ENCODE results near the gene USH1G.

USH1G gene

GRCh38 chr17:74964988-74965622, 42.0 kb upstream of the USH1G start:
- no peak overlapping the region for H3K9ac ChIP-seq (ENCODE audit: low read depth, low read length, poor library complexity)
- no peak for DNase-seq (ENCODE audit: low spot score)
- no peak overlapping the region for H2BK5ac ChIP-seq (ENCODE audit: low read length)
- no peak overlapping the region for H3K27ac ChIP-seq (replicated peaks; ENCODE audit: low read length)
- no peak overlapping the region for H3K23ac ChIP-seq (ENCODE audit: low read depth, low read length, poor library complexity)
- no peak overlapping the region for H3K4me3 ChIP-seq (ENCODE audit: low read length in 2 of 2)
- no peaks in the 10 kb centered on the region for H3K79me1 ChIP-seq (ENCODE audit: low read depth, low read length)
- no peak overlapping the region for H2BK12ac ChIP-seq (ENCODE audit: low read length)
- H2BK15ac ChIP-seq (ENCODE audit: low read length): no peak overlapping the region
- H3K9me3 ChIP-seq (replicated peaks in 1 of 2; ENCODE audit: control insufficient read depth in 2 of 2, insufficient read depth in 1 of 2, low read depth in 1 of 2, low read length in 2 of 2): no peaks in the 10 kb centered on the region
- no peak overlapping the region for H2AK5ac ChIP-seq (ENCODE audit: low read depth, low read length)
- H2BK120ac ChIP-seq (ENCODE audit: low read depth, low read length): no peak overlapping the region
- no peak overlapping the region for H3K18ac ChIP-seq (ENCODE audit: low read length)
- no peak overlapping the region for H3K14ac ChIP-seq (ENCODE audit: low read length)
- H3K36me3 ChIP-seq (replicated peaks in 1 of 2; ENCODE audit: control insufficient read depth in 2 of 2, insufficient read depth in 2 of 2, low read length in 2 of 2): no peaks in the 10 kb centered on the region
- H2AFZ ChIP-seq (ENCODE audit: low read length): no peak overlapping the region
- H4K8ac ChIP-seq (ENCODE audit: low read depth, low read length): no peak overlapping the region
- no peaks in the 10 kb centered on the region for H3K4me1 ChIP-seq (ENCODE audit: control insufficient read depth in 2 of 2, insufficient read depth in 1 of 2, low read depth in 1 of 2, low read length in 2 of 2)
- H3K4me2 ChIP-seq (ENCODE audit: insufficient read depth, low read length, poor library complexity, severe bottlenecking): no peak overlapping the region
- H3K4ac ChIP-seq (ENCODE audit: low read length): no peak overlapping the region
- H3K27me3 ChIP-seq (ENCODE audit: control insufficient read depth in 3 of 3, insufficient read depth in 3 of 3, low read depth in 1 of 3, low read length in 3 of 3): peaks cover 0 to 37% (median 0%) of the 10 kb centered on the region in 3 experiments
- no peak overlapping the region for H4K91ac ChIP-seq (ENCODE audit: low read depth, low read length, poor library complexity)
- no CpG with 5 or more reads among the region's 14 CpGs for WGBS, 2 donors (ENCODE audit: extremely low coverage in 2 of 2, insufficient read length in 2 of 2, insufficient replicate concordance in 1 of 2)

- H2AK5ac ChIP-seq (ENCODE audit: low read depth, low read length): peak overlapping the region; percentile 56
- H2BK120ac ChIP-seq (ENCODE audit: low read depth, low read length): no peak overlapping the region
- H3K14ac ChIP-seq (ENCODE audit: low read length): no peak overlapping the region
- H4K8ac ChIP-seq (ENCODE audit: low read depth, low read length): peak overlapping the region; percentile 72
- H3K27me3 ChIP-seq (ENCODE audit: control insufficient read depth in 3 of 3, insufficient read depth in 3 of 3, low read depth in 1 of 3, low read length in 3 of 3): peaks cover 0 to 41% (median 7%) of the 10 kb centered on the region in 3 experiments
- no peak overlapping the region for H3K4me3 ChIP-seq (ENCODE audit: low read length in 2 of 2)
- no CpG with 5 or more reads among the region's 12 CpGs for WGBS, 2 donors (ENCODE audit: extremely low coverage in 2 of 2, insufficient read length in 2 of 2, insufficient replicate concordance in 1 of 2)
- no peaks in the 10 kb centered on the region for H3K4me1 ChIP-seq (ENCODE audit: control insufficient read depth in 2 of 2, insufficient read depth in 1 of 2, low read depth in 1 of 2, low read length in 2 of 2)
- H4K91ac ChIP-seq (ENCODE audit: low read depth, low read length, poor library complexity): no peak overlapping the region
- no peaks in the 10 kb centered on the region for H3K36me3 ChIP-seq (replicated peaks in 1 of 2; ENCODE audit: control insufficient read depth in 2 of 2, insufficient read depth in 2 of 2, low read length in 2 of 2)
- H3K23ac ChIP-seq (ENCODE audit: low read depth, low read length, poor library complexity): peak overlapping the region; percentile 65
- no peaks in the 10 kb centered on the region for H3K79me1 ChIP-seq (ENCODE audit: low read depth, low read length)
- no peak overlapping the region for H3K9ac ChIP-seq (ENCODE audit: low read depth, low read length, poor library complexity)
- no peak overlapping the region for H2AFZ ChIP-seq (ENCODE audit: low read length)
- H3K18ac ChIP-seq (ENCODE audit: low read length): peak overlapping the region; percentile 28
- peak overlapping the region; percentile 66 for H3K4ac ChIP-seq (ENCODE audit: low read length)
- H2BK12ac ChIP-seq (ENCODE audit: low read length): no peak overlapping the region
- DNase-seq (ENCODE audit: low spot score): no peak
- peaks cover 0 to 1% of the 10 kb centered on the region in 2 donors for H3K9me3 ChIP-seq (replicated peaks in 1 of 2; ENCODE audit: control insufficient read depth in 2 of 2, insufficient read depth in 1 of 2, low read depth in 1 of 2, low read length in 2 of 2)
- H3K27ac ChIP-seq (replicated peaks; ENCODE audit: low read length): no peak overlapping the region
- peak overlapping the region; percentile 67 for H2BK15ac ChIP-seq (ENCODE audit: low read length)
- no peak overlapping the region for H3K4me2 ChIP-seq (ENCODE audit: insufficient read depth, low read length, poor library complexity, severe bottlenecking)
- H2BK5ac ChIP-seq (ENCODE audit: low read length): no peak overlapping the region
Observed at GRCh38 chr17:74964246-74964761, 41.2 kb upstream of the USH1G start.

DNA sequence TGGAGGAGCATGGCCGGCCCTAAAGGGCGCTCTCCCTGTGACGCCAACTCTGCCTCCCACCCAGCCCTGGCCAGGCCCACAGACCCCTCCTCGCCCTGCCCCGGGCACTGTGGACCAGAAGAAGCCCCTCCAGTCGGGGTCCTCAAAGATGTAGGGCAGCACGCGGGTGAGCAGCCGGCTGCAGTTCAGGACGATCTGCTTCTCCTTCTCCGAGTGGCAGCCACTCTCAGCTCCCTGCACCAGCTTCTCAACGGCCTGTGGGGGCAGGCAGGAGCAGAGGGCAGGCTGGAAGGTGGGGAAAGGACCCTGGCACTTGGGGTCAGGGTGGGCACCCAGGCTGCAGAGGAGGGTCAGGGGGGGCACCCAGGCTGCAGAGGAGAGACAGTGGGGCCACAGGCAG, 40.6 kb upstream of the USH1G start:
- Histone ChIP-seq H4K91ac (ENCODE audit: low read depth, low read length, poor library complexity) (no peak overlapping the region), H3K23ac (ENCODE audit: low read depth, low read length, poor library complexity) (no peak overlapping the region), H3K4me2 (ENCODE audit: insufficient read depth, low read length, poor library complexity, severe bottlenecking) (no peak overlapping the region), H3K79me1 (ENCODE audit: low read depth, low read length) (no peaks in the 10 kb centered on the region), H2BK120ac (ENCODE audit: low read depth, low read length) (no peak overlapping the region), H2AK5ac (ENCODE audit: low read depth, low read length) (peak overlapping the region; percentile 53), H2BK5ac (ENCODE audit: low read length) (no peak overlapping the region), H3K4me3 (ENCODE audit: low read length in 2 of 2) (no peak overlapping the region), H2BK12ac (ENCODE audit: low read length) (no peak overlapping the region), H2AFZ (ENCODE audit: low read length) (peak overlapping the region; percentile 45), H3K36me3 (replicated peaks in 1 of 2; ENCODE audit: control insufficient read depth in 2 of 2, insufficient read depth in 2 of 2, low read length in 2 of 2) (no peaks in the 10 kb centered on the region), H3K14ac (ENCODE audit: low read length) (no peak overlapping the region), H3K27me3 (ENCODE audit: control insufficient read depth in 3 of 3, insufficient read depth in 3 of 3, low read depth in 1 of 3, low read length in 3 of 3) (peaks cover 0 to 40% (median 9%) of the 10 kb centered on the region in 3 experiments), H3K9me3 (replicated peaks in 1 of 2; ENCODE audit: control insufficient read depth in 2 of 2, insufficient read depth in 1 of 2, low read depth in 1 of 2, low read length in 2 of 2) (peaks cover 0 to 1% of the 10 kb centered on the region in 2 donors), H3K4me1 (ENCODE audit: control insufficient read depth in 2 of 2, insufficient read depth in 1 of 2, low read depth in 1 of 2, low read length in 2 of 2) (no peaks in the 10 kb centered on the region), H3K4ac (ENCODE audit: low read length) (no peak overlapping the region), H2BK15ac (ENCODE audit: low read length) (peak overlapping the region; percentile 67), H4K8ac (ENCODE audit: low read depth, low read length) (peak overlapping the region; percentile 17), H3K9ac (ENCODE audit: low read depth, low read length, poor library complexity) (no peak overlapping the region), H3K18ac (ENCODE audit: low read length) (peak overlapping the region; percentile 57), H3K27ac (replicated peaks; ENCODE audit: low read length) (no peak overlapping the region)
- no CpG with 5 or more reads among the region's 12 CpGs for WGBS, 2 donors (ENCODE audit: extremely low coverage in 2 of 2, insufficient read length in 2 of 2, insufficient replicate concordance in 1 of 2)
- no peak for DNase-seq (ENCODE audit: low spot score)

GRCh38 chr17:74962622-74963394, 39.8 kb upstream of the USH1G start:
- no peak overlapping the region for H4K91ac ChIP-seq (ENCODE audit: low read depth, low read length, poor library complexity)
- no peak overlapping the region for H3K4ac ChIP-seq (ENCODE audit: low read length)
- no peaks in the 10 kb centered on the region for H3K36me3 ChIP-seq (replicated peaks in 1 of 2; ENCODE audit: control insufficient read depth in 2 of 2, insufficient read depth in 2 of 2, low read length in 2 of 2)
- H3K18ac ChIP-seq (ENCODE audit: low read length): no peak overlapping the region
- peaks cover 0 to 1% of the 10 kb centered on the region in 2 donors for H3K9me3 ChIP-seq (replicated peaks in 1 of 2; ENCODE audit: control insufficient read depth in 2 of 2, insufficient read depth in 1 of 2, low read depth in 1 of 2, low read length in 2 of 2)
- peak overlapping the region; percentile 60 for H3K9ac ChIP-seq (ENCODE audit: low read depth, low read length, poor library complexity)
- H3K27me3 ChIP-seq (ENCODE audit: control insufficient read depth in 3 of 3, insufficient read depth in 3 of 3, low read depth in 1 of 3, low read length in 3 of 3): peaks cover 0 to 37% (median 11%) of the 10 kb centered on the region in 3 experiments
- peak overlapping the region; percentile 16 for H2BK5ac ChIP-seq (ENCODE audit: low read length)
- no peak overlapping the region for H2BK15ac ChIP-seq (ENCODE audit: low read length)
- H4K8ac ChIP-seq (ENCODE audit: low read depth, low read length): no peak overlapping the region
- no peaks in the 10 kb centered on the region for H3K4me1 ChIP-seq (ENCODE audit: control insufficient read depth in 2 of 2, insufficient read depth in 1 of 2, low read depth in 1 of 2, low read length in 2 of 2)
- no peak overlapping the region for H2AFZ ChIP-seq (ENCODE audit: low read length)
- no peak overlapping the region for H3K4me2 ChIP-seq (ENCODE audit: insufficient read depth, low read length, poor library complexity, severe bottlenecking)
- no peak overlapping the region for H2BK120ac ChIP-seq (ENCODE audit: low read depth, low read length)
- H3K14ac ChIP-seq (ENCODE audit: low read length): no peak overlapping the region
- H2AK5ac ChIP-seq (ENCODE audit: low read depth, low read length): peak overlapping the region; percentile 53
- no peak overlapping the region for H3K27ac ChIP-seq (replicated peaks; ENCODE audit: low read length)
- no CpG with 5 or more reads among the region's 18 CpGs for WGBS, 2 donors (ENCODE audit: extremely low coverage in 2 of 2, insufficient read length in 2 of 2, insufficient replicate concordance in 1 of 2)
- H3K79me1 ChIP-seq (ENCODE audit: low read depth, low read length): no peaks in the 10 kb centered on the region
- H3K4me3 ChIP-seq (ENCODE audit: low read length in 2 of 2): no peak overlapping the region
- no peak for DNase-seq (ENCODE audit: low spot score)
- H2BK12ac ChIP-seq (ENCODE audit: low read length): no peak overlapping the region
- no peak overlapping the region for H3K23ac ChIP-seq (ENCODE audit: low read depth, low read length, poor library complexity)

Measured in neuronal stem cell (in vitro differentiated cells).